Nucleus accumbens (tissue), 56 donors: ENCODE results near the gene AKR1E2.

ENCODE experiments used
- DNase-seq, 56 donors: peaks; one replicate each; lab custom pipeline; 2025; lab: John Stamatoyannopoulos, UW

Gene AKR1E2

GRCh38 chr10:4825868-4826791 lies at the start of gene AKR1E2:
Gene AKR1E2, plus strand, starts transcription at chr10:4826207. Its CDS starts 118 bp downstream, at chr10:4826325.
- peak in 50 of 56 donors; percentile 11 to 87 (median 54) for DNase-seq

- no peak for DNase-seq
These were observed 49.8 kb upstream of the AKR1E2 start for GRCh38 chr10:4776234-4776638.

GRCh38 chr10:4778761-4779160 lies 47.2 kb upstream of the AKR1E2 start:
- no peak for DNase-seq

- no peak for DNase-seq
These were observed 45.9 kb upstream of the AKR1E2 start for GRCh38 chr10:4780091-4780490.

- DNase-seq: no peak
These were observed 45.2 kb upstream of the AKR1E2 start for GRCh38 chr10:4780782-4781181.

GRCh38 chr10:4781955-4782354 lies 44.1 kb upstream of the AKR1E2 start:
- DNase-seq: no peak

GRCh38 chr10:4784667-4785333 lies 41.2 kb upstream of the AKR1E2 start:
- DNase-seq: no peak

- DNase-seq: no peak
These were observed 39.8 kb upstream of the AKR1E2 start for GRCh38 chr10:4786043-4786839.

- DNase-seq: no peak
These were observed 36.0 kb upstream of the AKR1E2 start for GRCh38 chr10:4790045-4790444.

- DNase-seq: no peak
These were observed 35.1 kb upstream of the AKR1E2 start for GRCh38 chr10:4790922-4791321.

- no peak for DNase-seq
These were observed 33.6 kb upstream of the AKR1E2 start for GRCh38 chr10:4792381-4792780.

- no peak for DNase-seq
These were observed 24.6 kb upstream of the AKR1E2 start for GRCh38 chr10:4801405-4801804.

- DNase-seq: no peak
These were observed 23.1 kb upstream of the AKR1E2 start for GRCh38 chr10:4802711-4803487.

- no peak for DNase-seq
These were observed 22.2 kb upstream of the AKR1E2 start for GRCh38 chr10:4803822-4804221.

GRCh38 chr10:4804465-4804864 lies 21.5 kb upstream of the AKR1E2 start:
- DNase-seq: no peak

GRCh38 chr10:4806534-4806933 lies 19.5 kb upstream of the AKR1E2 start:
- no peak for DNase-seq

GRCh38 chr10:4807761-4808507 lies 18.1 kb upstream of the AKR1E2 start:
- no peak for DNase-seq

- DNase-seq: no peak
These were observed 16.9 kb upstream of the AKR1E2 start for GRCh38 chr10:4809156-4809555.

- no peak for DNase-seq
These were observed 15.9 kb upstream of the AKR1E2 start for GRCh38 chr10:4810092-4810491.
